ENCODE measurements around the gene DNMBP.

The DNMBP gene

DNA sequence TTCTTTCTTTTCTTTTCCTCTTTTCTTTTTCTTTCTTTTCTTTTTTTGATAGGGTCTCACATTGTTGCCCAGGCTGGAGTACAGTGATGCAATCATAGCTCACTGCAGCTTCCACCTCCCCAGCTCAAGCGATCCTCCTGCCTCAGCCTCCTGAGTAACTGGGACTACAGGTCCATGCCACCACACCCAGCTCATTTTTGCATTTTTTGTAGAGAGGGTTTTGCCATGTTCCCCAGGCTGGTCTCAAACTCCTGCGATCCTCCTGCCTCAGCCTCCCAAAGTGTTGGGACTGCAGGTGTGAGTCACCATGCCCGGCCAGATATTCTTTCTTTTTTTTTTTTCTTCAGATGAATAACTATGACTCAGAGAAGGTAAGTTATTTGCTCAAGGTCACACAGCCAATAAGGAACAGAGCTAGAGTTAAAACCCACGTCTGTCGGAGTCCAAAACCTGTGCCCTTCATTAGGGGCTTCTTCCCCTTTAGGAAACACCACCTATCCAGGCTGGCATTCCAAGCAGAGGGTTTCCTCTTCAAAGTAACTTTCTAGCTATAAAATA lies 28.1 kb upstream of the DNMBP start:
- Histone ChIP-seq H3K36me3 (ENCODE audit: control insufficient read depth in 1 of 2, insufficient read depth in 2 of 2, low read length in 2 of 2) (no peaks in the 10 kb centered on the region), H3K27me3 (ENCODE audit: low read depth, low read length) (no peaks in the 10 kb centered on the region), H3K27ac (ENCODE audit: low read length) (peak overlapping the region; percentile 36), H3K4me3 (ENCODE audit: low read depth in 1 of 2, low read length in 2 of 2) (no peak overlapping the region), H3K9me3 (ENCODE audit: control insufficient read depth in 1 of 2, low read length in 2 of 2) (no peaks in the 10 kb centered on the region), H3K4me1 (ENCODE audit: control insufficient read depth in 1 of 2, insufficient read depth in 2 of 2, low read length in 2 of 2) (no peaks in the 10 kb centered on the region)

DNA sequence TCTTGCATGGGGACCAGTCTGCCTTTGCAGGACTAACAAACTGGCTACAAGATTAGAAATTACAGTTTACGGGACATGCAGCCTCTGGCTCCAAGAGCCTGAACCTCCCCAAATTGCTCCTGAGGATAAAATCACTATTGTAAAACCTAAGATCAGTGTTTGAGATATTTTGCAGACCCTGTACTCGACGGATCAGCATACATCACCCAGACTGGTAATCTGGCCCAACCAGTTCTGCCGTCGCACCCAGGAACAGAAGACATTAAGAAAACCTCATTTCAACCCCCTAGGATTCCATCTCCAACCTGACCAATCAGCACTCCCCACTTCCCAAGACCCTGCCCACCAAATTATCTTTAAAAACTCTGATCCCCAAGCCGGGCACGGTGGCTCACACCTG lies 27.1 kb upstream of the DNMBP start:
- Histone ChIP-seq H3K4me1 (ENCODE audit: control insufficient read depth in 1 of 2, insufficient read depth in 2 of 2, low read length in 2 of 2) (no peaks in the 10 kb centered on the region), H3K9me3 (ENCODE audit: control insufficient read depth in 1 of 2, low read length in 2 of 2) (no peaks in the 10 kb centered on the region), H3K27ac (ENCODE audit: low read length) (no peak overlapping the region), H3K4me3 (ENCODE audit: low read depth in 1 of 2, low read length in 2 of 2) (no peak overlapping the region), H3K36me3 (ENCODE audit: control insufficient read depth in 1 of 2, insufficient read depth in 2 of 2, low read length in 2 of 2) (no peaks in the 10 kb centered on the region), H3K27me3 (ENCODE audit: low read depth, low read length) (no peaks in the 10 kb centered on the region)

- H3K4me1 ChIP-seq (ENCODE audit: control insufficient read depth in 1 of 2, insufficient read depth in 2 of 2, low read length in 2 of 2) = no peaks in the 10 kb centered on the region
- H3K27me3 ChIP-seq (ENCODE audit: low read depth, low read length) = no peaks in the 10 kb centered on the region
- H3K4me3 ChIP-seq (ENCODE audit: low read depth in 1 of 2, low read length in 2 of 2) = no peak overlapping the region
- no peak overlapping the region for H3K27ac ChIP-seq (ENCODE audit: low read length)
- no peaks in the 10 kb centered on the region for H3K36me3 ChIP-seq (ENCODE audit: control insufficient read depth in 1 of 2, insufficient read depth in 2 of 2, low read length in 2 of 2)
- H3K9me3 ChIP-seq (ENCODE audit: control insufficient read depth in 1 of 2, low read length in 2 of 2) = no peaks in the 10 kb centered on the region
Measured at GRCh38 chr10:100033766-100034418, 24.1 kb upstream of the DNMBP start.

DNA sequence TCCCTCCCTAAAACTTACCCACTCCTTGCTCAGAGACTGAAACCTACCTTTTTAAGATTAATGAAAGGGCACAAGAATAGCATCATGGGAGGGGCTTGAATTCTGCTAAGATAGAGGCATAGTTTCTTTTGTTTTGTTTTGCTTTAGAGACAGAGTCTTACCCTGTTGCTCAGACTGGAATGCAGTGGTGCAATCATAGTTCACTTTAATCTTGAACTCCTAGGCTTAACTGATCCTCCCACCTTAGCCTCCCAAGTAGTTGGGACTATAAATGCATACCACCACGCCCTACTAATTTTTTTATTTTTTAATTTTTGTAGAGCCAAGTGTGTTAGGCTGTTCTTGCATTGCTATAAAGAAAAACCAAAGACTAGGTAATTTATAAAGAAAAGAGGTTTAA lies 17.7 kb upstream of the DNMBP start:
- no peak overlapping the region for H3K4me3 ChIP-seq (ENCODE audit: low read depth in 1 of 2, low read length in 2 of 2)
- H3K27me3 ChIP-seq (ENCODE audit: low read depth, low read length) = no peaks in the 10 kb centered on the region
- no peaks in the 10 kb centered on the region for H3K36me3 ChIP-seq (ENCODE audit: control insufficient read depth in 1 of 2, insufficient read depth in 2 of 2, low read length in 2 of 2)
- H3K27ac ChIP-seq (ENCODE audit: low read length) = no peak overlapping the region
- no peaks in the 10 kb centered on the region for H3K4me1 ChIP-seq (ENCODE audit: control insufficient read depth in 1 of 2, insufficient read depth in 2 of 2, low read length in 2 of 2)
- peaks cover 0 to 8% of the 10 kb centered on the region in 2 donors for H3K9me3 ChIP-seq (ENCODE audit: control insufficient read depth in 1 of 2, low read length in 2 of 2)

DNA sequence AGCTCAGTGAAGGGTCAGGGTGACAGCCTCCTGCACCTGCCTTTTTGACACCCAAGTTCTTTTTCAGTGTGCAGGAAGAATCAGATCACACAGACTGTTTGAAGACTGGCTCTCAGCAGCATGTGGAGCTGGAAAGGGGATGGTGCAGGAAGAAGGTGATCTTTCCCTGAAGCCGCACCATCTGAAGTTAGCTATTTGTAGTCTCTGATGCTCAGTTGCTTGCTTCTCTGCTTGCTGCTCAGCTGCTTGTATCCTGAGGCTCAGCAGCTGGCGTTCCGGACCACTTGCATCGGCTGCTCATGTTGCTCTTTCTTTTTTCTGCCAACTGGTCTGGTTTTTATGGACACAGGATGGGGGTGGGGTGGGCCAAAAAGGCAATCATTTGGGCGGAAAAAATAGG lies 15.8 kb upstream of the DNMBP start:
- Histone ChIP-seq H3K4me3 (ENCODE audit: low read depth in 1 of 2, low read length in 2 of 2) (no peak overlapping the region), H3K4me1 (ENCODE audit: control insufficient read depth in 1 of 2, insufficient read depth in 2 of 2, low read length in 2 of 2) (no peaks in the 10 kb centered on the region), H3K9me3 (ENCODE audit: control insufficient read depth in 1 of 2, low read length in 2 of 2) (peaks cover 0 to 8% of the 10 kb centered on the region in 2 donors), H3K27me3 (ENCODE audit: low read depth, low read length) (no peaks in the 10 kb centered on the region), H3K36me3 (ENCODE audit: control insufficient read depth in 1 of 2, insufficient read depth in 2 of 2, low read length in 2 of 2) (no peaks in the 10 kb centered on the region), H3K27ac (ENCODE audit: low read length) (no peak overlapping the region)

GRCh38 chr10:100024748-100025147 lies 15.0 kb upstream of the DNMBP start:
- Histone ChIP-seq H3K9me3 (ENCODE audit: control insufficient read depth in 1 of 2, low read length in 2 of 2) (peaks cover 0 to 8% of the 10 kb centered on the region in 2 donors), H3K27ac (ENCODE audit: low read length) (no peak overlapping the region), H3K36me3 (ENCODE audit: control insufficient read depth in 1 of 2, insufficient read depth in 2 of 2, low read length in 2 of 2) (no peaks in the 10 kb centered on the region), H3K4me3 (ENCODE audit: low read depth in 1 of 2, low read length in 2 of 2) (no peak overlapping the region), H3K27me3 (ENCODE audit: low read depth, low read length) (no peaks in the 10 kb centered on the region), H3K4me1 (ENCODE audit: control insufficient read depth in 1 of 2, insufficient read depth in 2 of 2, low read length in 2 of 2) (no peaks in the 10 kb centered on the region)

GRCh38 chr10:100022403-100022802 lies 12.7 kb upstream of the DNMBP start:
- H3K4me1 ChIP-seq (ENCODE audit: control insufficient read depth in 1 of 2, insufficient read depth in 2 of 2, low read length in 2 of 2) = no peaks in the 10 kb centered on the region
- H3K36me3 ChIP-seq (ENCODE audit: control insufficient read depth in 1 of 2, insufficient read depth in 2 of 2, low read length in 2 of 2) = no peaks in the 10 kb centered on the region
- H3K4me3 ChIP-seq (ENCODE audit: low read depth in 1 of 2, low read length in 2 of 2) = no peak overlapping the region
- H3K27me3 ChIP-seq (ENCODE audit: low read depth, low read length) = no peaks in the 10 kb centered on the region
- H3K9me3 ChIP-seq (ENCODE audit: control insufficient read depth in 1 of 2, low read length in 2 of 2) = no peaks in the 10 kb centered on the region
- no peak overlapping the region for H3K27ac ChIP-seq (ENCODE audit: low read length)

DNA sequence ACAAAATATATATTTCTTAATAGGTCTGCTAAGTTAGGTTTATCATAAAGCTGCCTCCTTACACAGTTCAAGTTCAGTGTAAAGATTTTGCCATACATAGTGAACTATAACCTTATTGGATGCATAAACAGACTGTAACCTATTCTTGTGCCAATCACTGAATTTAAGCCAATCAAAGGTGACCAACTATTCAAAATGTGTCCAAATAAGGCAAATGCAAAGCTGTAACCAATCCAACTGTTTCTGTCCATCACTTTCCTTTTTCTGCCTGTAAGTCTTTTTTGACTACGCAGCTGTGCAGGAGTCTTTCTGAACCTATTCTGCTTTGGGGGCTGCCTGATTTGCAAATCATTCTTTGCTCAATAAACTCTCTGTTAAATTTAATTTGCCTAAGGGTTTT lies 11.6 kb upstream of the DNMBP start:
- Histone ChIP-seq H3K36me3 (ENCODE audit: control insufficient read depth in 1 of 2, insufficient read depth in 2 of 2, low read length in 2 of 2) (no peaks in the 10 kb centered on the region), H3K27me3 (ENCODE audit: low read depth, low read length) (no peaks in the 10 kb centered on the region), H3K9me3 (ENCODE audit: control insufficient read depth in 1 of 2, low read length in 2 of 2) (no peaks in the 10 kb centered on the region), H3K4me1 (ENCODE audit: control insufficient read depth in 1 of 2, insufficient read depth in 2 of 2, low read length in 2 of 2) (no peaks in the 10 kb centered on the region), H3K27ac (ENCODE audit: low read length) (no peak overlapping the region), H3K4me3 (ENCODE audit: low read depth in 1 of 2, low read length in 2 of 2) (no peak overlapping the region)

DNA sequence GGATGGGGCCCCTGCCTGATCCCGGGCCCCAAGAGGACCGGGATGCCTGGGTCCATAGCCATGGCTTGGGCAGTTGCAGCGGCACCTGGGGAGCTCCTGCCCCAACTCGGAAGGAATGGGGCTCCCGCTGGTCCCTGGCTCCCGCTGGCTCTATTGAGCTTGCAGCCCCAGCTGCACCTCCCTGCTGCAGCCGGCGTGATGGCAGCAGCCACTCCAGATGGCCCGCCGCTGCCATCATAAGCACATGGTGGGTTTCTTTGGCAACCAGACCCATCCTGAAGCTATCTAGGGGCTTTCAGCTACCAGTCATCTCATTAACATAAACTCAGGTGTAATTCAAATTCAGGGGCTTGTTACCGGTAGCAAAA lies 11.1 kb upstream of the DNMBP start:
- no peaks in the 10 kb centered on the region for H3K9me3 ChIP-seq (ENCODE audit: control insufficient read depth in 1 of 2, low read length in 2 of 2)
- no peak overlapping the region for H3K27ac ChIP-seq (ENCODE audit: low read length)
- H3K4me3 ChIP-seq (ENCODE audit: low read depth in 1 of 2, low read length in 2 of 2) = no peak overlapping the region
- H3K4me1 ChIP-seq (ENCODE audit: control insufficient read depth in 1 of 2, insufficient read depth in 2 of 2, low read length in 2 of 2) = no peaks in the 10 kb centered on the region
- no peaks in the 10 kb centered on the region for H3K27me3 ChIP-seq (ENCODE audit: low read depth, low read length)
- H3K36me3 ChIP-seq (ENCODE audit: control insufficient read depth in 1 of 2, insufficient read depth in 2 of 2, low read length in 2 of 2) = no peaks in the 10 kb centered on the region

DNA sequence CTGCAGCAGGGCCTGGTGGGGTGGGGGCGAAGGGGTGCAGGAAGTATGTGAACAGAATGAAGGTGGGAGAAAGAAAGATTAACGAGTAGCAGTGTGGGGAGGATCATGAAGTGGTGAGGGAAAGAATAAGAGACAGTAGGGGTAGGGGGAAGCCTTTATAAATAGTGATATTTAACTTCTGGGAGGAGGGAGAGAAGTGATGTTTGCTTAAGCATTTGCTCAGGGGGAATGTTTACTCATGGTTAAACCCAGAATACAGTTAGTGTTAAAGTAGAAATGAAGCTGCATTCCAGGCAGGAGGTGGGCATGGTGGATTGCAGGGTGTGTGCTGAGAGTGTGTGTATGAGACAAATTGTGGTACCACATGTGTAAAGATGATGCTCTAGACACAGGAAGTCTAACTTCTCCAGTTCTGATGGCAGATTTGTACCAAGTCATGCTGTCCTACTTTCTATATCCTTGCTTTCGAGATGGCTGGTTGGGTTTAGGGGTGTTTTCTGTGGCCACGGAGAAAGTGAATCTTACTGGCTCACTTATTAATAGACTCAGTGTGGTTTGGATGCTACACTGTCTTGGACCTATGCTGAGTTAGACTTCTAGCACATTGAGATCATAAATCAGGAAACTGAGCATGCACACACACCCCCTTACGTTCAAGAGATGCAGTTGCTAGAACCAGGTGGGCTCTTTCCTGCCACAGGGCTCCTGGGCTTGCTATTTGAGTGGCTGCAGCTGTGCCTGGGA lies 10.6 kb upstream of the DNMBP start:
- Histone ChIP-seq H3K4me3 (ENCODE audit: low read depth in 1 of 2, low read length in 2 of 2) (no peak overlapping the region), H3K4me1 (ENCODE audit: control insufficient read depth in 1 of 2, insufficient read depth in 2 of 2, low read length in 2 of 2) (no peaks in the 10 kb centered on the region), H3K9me3 (ENCODE audit: control insufficient read depth in 1 of 2, low read length in 2 of 2) (no peaks in the 10 kb centered on the region), H3K36me3 (ENCODE audit: control insufficient read depth in 1 of 2, insufficient read depth in 2 of 2, low read length in 2 of 2) (no peaks in the 10 kb centered on the region), H3K27me3 (ENCODE audit: low read depth, low read length) (no peaks in the 10 kb centered on the region), H3K27ac (ENCODE audit: low read length) (no peak overlapping the region)

DNA sequence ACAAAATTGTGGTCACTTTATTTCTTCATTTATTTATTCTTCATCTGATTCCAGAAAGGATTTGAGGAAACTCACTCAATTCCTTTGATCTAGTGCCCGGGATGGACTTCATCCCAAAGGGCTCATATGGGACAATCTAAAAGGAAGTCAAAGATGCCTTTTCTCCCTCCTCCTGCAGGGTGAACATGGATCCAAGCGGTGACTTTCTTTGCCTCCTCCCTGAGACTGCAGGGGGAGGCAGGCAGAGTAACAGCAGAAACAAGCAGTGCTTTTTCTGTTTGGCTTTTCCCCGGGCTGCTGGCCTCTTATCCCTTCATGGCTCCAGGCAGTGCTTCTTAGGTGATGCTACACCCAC lies 10.0 kb upstream of the DNMBP start:
- Histone ChIP-seq H3K27me3 (ENCODE audit: low read depth, low read length) (no peaks in the 10 kb centered on the region), H3K9me3 (ENCODE audit: control insufficient read depth in 1 of 2, low read length in 2 of 2) (no peaks in the 10 kb centered on the region), H3K4me3 (ENCODE audit: low read depth in 1 of 2, low read length in 2 of 2) (no peak overlapping the region), H3K27ac (ENCODE audit: low read length) (no peak overlapping the region), H3K36me3 (ENCODE audit: control insufficient read depth in 1 of 2, insufficient read depth in 2 of 2, low read length in 2 of 2) (no peaks in the 10 kb centered on the region), H3K4me1 (ENCODE audit: control insufficient read depth in 1 of 2, insufficient read depth in 2 of 2, low read length in 2 of 2) (no peaks in the 10 kb centered on the region)

All from muscle layer of duodenum (tissue), 2 donors.